Measurements from ENCODE around the gene MGRN1. TPM values are rescaled to one million over a fixed set of nuclear protein-coding genes. Genes with fewer than 3 reads are reported as not detected.

Gene MGRN1
- total and polyA plus RNA-seq, 2 of the 13 experiments (the other 11 are each of a cell fraction or from before 2014, with no cell fraction given) = 11.9 to 12.6 TPM

DNA sequence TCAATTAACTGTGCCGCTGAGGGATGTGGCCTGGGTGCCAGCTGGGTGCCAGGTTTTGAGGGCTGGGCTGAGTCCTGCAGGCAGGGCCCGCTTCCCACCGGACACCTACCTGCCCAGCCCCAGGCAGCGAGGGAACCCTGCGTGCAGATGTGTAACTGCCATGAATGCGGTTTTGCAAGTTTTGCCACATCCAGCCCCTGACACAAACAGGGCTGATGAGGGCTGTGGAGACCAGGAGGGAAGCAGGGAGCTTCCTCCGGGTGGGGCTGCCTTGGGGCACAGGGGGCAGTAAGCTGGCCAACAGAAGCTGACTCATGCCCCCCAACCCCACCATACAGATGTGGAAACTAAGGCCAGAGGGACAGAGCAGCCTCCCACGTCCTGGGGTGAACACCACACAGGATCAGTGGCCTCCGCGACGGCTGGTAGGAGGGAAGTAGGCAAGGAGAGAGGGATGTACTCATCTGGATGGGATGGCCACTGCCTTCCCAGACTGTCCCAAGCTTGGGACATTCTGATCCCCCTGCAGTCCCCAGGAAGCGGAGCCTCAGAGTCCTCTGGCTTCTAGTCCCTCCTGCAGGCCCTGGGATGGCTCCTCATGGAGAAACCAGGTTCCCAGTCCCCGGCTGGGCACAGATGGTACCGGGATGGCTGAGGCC is 11.5 kb upstream of the MGRN1 start (continued):
- TF ChIP-seq ZBTB38 (CRISPR knock-in tag; IDR thresholded peaks at IDR 0.05) (0 out of 2 replicates have a peak, but pooled peaks have one; percentile 26), ZNF841 (CRISPR knock-in tag; IDR thresholded peaks at IDR 0.05; ENCODE audit: borderline replicate concordance) (no peak), HES4 (CRISPR knock-in tag; IDR thresholded peaks at IDR 0.05; ENCODE audit: borderline replicate concordance) (no peak), ZFAT (CRISPR knock-in tag; conservative IDR thresholded peaks at IDR 0.05) (no peak), CEBPG (CRISPR knock-in tag; IDR thresholded peaks at IDR 0.05) (no peak), ZNF468 (CRISPR knock-in tag; IDR thresholded peaks at IDR 0.05) (0 out of 2 replicates have a peak, but pooled peaks have one; percentile 21), HOXA3 (CRISPR knock-in tag; IDR thresholded peaks at IDR 0.05) (peak; percentile 33; the same call in 1 of the 2 replicates)

DNA sequence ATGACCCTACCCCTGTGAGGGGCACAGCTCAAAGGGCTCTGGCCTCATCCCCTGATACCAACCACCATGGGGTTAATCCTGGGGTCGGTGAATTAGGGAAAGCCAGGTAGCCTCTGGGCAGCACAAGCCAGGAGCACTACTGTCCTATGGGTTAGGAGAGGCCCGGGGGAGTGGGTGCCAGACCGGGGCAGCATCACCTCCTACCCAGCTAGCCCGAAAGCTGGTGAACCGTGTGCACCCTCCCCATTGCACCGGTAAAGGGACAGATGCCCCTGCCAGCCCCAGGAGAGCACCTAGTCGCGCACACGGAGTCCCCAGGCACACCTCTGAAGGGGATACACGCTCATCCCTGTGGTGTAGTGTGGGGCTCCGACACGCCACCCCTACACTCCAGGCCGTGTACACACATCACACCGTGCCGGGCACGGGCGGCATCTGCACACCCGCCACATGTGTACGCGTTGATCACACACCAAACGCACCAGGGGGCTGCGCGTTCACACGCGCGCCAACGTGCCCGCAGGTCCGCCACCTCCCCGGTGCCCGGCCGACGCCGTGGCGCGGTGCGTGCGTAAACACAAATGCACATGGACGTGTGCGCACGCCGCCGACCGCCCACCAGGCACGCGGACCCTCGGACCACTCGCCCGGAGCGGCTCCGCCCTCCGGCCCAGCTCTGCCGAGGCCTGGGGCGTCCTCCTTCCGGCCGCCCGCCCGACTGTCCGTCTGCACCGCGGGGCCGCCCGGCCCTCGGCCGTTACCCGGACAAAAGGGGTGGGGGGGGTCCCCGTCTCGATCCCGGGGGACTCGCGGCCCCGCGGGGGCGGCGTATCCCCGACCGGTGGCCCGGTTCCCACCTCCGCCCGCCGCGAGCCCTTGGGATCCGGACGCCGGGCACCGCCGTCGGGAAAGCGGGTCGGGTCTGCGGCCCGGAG is 10.7 kb upstream of the MGRN1 start:
- TSS peak; percentile 54 for BruUV-seq (replicated peaks)
- peak overlapping the region; percentile 75 for H3K27ac ChIP-seq (ENCODE audit: extremely low read length, insufficient read depth, low read length)
- FAIRE-seq (no peak), ATAC-seq (no peak; the same call in 2 of the 3 replicates), DNase-seq (ENCODE audit: low spot score) (peak; percentile 42)
- peaks cover 31% of the 10 kb centered on the region; the same call in 1 of the 2 replicates for H4K20me1 ChIP-seq (ENCODE audit: insufficient read depth, low read length)
- ChIA-PET CTCF (ENCODE audit: low intra/inter-chr PET ratio, low total read pairs) (no interaction called here), POLR2A (interaction anchor here (1.0 to 1.5 kb wide), 4 partner anchors 11 to 121 kb away, joined by 3 to 7 read pairs (median 3); partner anchors contain the start of genes DNAAF8 and MGRN1)
- in situ Hi-C loops (cut with HindIII; ENCODE audit: extremely low pct_ligation_motif_present, low pct_unique_long_range_greater_than_20kb) (no loop called here), intact Hi-C loops (cut with micrococcal nuclease; ENCODE audit: unreplicated experiment) (loop anchor here (10.0 kb wide), 1 partner anchor 341 kb away; the partner anchor contains the start of gene SEC14L5)
- H3K36me3 ChIP-seq (replicated peaks in 1 of 2; ENCODE audit: control insufficient read depth in 1 of 2, insufficient read depth in 2 of 2, low read length in 2 of 2) = peaks cover 5 to 20% of the 10 kb centered on the region in 2 experiments; a peak in 2 of 5 replicates
- peak overlapping the region; percentile 92 for H3K4me2 ChIP-seq (ENCODE audit: low read depth, low read length)
- peak overlapping the region; percentile 73 to 97 (median 88) for H3K4me3 ChIP-seq (replicated peaks in 1 of 3; ENCODE audit: insufficient read depth in 1 of 3, low read depth in 2 of 3, low read length in 3 of 3)
- peaks cover 38% of the 10 kb centered on the region for H3K79me2 ChIP-seq (ENCODE audit: insufficient read depth, low read length)
- H3K27me3 ChIP-seq (ENCODE audit: control insufficient read depth in 1 of 2, insufficient read depth in 2 of 2, low read length in 2 of 2) = no peaks in the 10 kb centered on the region; a peak in 1 of 5 replicates
- H3K4me1 ChIP-seq (ENCODE audit: insufficient read depth, low read length) = peaks cover 63% of the 10 kb centered on the region
- H2AFZ ChIP-seq (ENCODE audit: low read length) = no peak overlapping the region
- H3K9ac ChIP-seq (ENCODE audit: insufficient read depth, low read depth, low read length) = peak overlapping the region; percentile 98
- WGBS (ENCODE audit: low lambda C conversion rate) = 0% methylated on average over 16 of the region's 92 CpGs
- H3K9me3 ChIP-seq (ENCODE audit: low read length) = no peaks in the 10 kb centered on the region
- TF ChIP-seq, protein P1, sequence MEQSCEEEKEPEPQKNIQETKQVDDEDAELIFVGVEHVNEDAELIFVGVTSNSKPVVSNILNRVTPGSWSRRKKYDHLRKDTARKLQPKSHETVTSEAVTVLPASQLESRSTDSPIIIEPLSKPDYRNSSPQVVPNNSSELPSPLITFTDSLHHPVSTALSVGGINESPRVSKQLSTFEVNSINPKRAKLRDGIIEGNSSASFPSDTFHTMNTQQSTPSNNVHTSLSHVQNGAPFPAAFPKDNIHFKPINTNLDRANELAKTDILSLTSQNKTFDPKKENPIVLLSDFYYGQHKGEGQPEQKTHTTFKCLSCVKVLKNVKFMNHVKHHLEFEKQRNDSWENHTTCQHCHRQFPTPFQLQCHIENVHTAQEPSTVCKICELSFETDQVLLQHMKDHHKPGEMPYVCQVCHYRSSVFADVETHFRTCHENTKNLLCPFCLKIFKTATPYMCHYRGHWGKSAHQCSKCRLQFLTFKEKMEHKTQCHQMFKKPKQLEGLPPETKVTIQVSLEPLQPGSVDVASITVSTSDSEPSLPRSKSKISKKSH (CRISPR knock-in tag; IDR thresholded peaks at IDR 0.05; ENCODE audit: borderline replicate concordance) = peak; percentile 52; the same call in 1 of the 2 replicates
- no peak for TF ChIP-seq GATAD1 (CRISPR knock-in tag; IDR thresholded peaks at IDR 0.05)
- TF ChIP-seq, protein P2, sequence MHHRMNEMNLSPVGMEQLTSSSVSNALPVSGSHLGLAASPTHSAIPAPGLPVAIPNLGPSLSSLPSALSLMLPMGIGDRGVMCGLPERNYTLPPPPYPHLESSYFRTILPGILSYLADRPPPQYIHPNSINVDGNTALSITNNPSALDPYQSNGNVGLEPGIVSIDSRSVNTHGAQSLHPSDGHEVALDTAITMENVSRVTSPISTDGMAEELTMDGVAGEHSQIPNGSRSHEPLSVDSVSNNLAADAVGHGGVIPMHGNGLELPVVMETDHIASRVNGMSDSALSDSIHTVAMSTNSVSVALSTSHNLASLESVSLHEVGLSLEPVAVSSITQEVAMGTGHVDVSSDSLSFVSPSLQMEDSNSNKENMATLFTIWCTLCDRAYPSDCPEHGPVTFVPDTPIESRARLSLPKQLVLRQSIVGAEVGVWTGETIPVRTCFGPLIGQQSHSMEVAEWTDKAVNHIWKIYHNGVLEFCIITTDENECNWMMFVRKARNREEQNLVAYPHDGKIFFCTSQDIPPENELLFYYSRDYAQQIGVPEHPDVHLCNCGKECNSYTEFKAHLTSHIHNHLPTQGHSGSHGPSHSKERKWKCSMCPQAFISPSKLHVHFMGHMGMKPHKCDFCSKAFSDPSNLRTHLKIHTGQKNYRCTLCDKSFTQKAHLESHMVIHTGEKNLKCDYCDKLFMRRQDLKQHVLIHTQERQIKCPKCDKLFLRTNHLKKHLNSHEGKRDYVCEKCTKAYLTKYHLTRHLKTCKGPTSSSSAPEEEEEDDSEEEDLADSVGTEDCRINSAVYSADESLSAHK (CRISPR knock-in tag; IDR thresholded peaks at IDR 0.05; ENCODE audit: borderline replicate concordance) = no peak
- TF ChIP-seq EED (CRISPR knock-in tag; IDR thresholded peaks at IDR 0.05) = no peak
- TF ChIP-seq ATAD3A (CRISPR knock-in tag; IDR thresholded peaks at IDR 0.05) = no peak
- no peak for TF ChIP-seq ZNF350 (CRISPR knock-in tag; IDR thresholded peaks at IDR 0.05; ENCODE audit: borderline replicate concordance, low read depth)
- TF ChIP-seq TBX2 (CRISPR knock-in tag; IDR thresholded peaks at IDR 0.05; ENCODE audit: borderline replicate concordance) = peak; percentile 42; the same call in 1 of the 2 replicates
- no peak for TF ChIP-seq AKAP8 (CRISPR knock-in tag; IDR thresholded peaks at IDR 0.05)
- TF ChIP-seq CHD2 (IDR thresholded peaks at IDR 0.05; ENCODE audit: low read depth, low read length) = no peak

All from HepG2 (cell line).